GM23338 (cell line): Measurements from ENCODE around the gene GSX2.
"Not testable (repeated sequence)": the region's sequence is repeated elsewhere in the genome, so short reads cannot be mapped to it uniquely, and the experiment has no call there.

Experiments
- CREB1 ChIP-seq: fragments of 250-450 bp; sonication (Bioruptor Pico); IDR thresholded peaks from 2 replicates; pipeline ENCODE4 v1.5.0; 2020; ENCODE audit warnings: low read depth, mild to moderate bottlenecking, moderate library complexity
- EZH2 ChIP-seq: fragments of 200-600 bp; sonication (generic); IDR thresholded peaks from one replicate; pipeline ENCODE4 v1.8.0; 2017; ENCODE audit warnings: antibody characterized with exemption, mild to moderate bottlenecking, low read depth; ENCODE audit not compliant: unreplicated experiment
- EZH2phosphoT487 ChIP-seq: fragments of 200-600 bp; sonication (generic); IDR thresholded peaks from one replicate; pipeline ENCODE4 v1.8.1; 2018; ENCODE audit warnings: antibody characterized with exemption; ENCODE audit not compliant: unreplicated experiment
- POLR2AphosphoS5 ChIP-seq: IDR thresholded peaks from 2 replicates; pipeline ENCODE4 v1.6.1; 2016; ENCODE audit warnings: antibody characterized with exemption, low read depth
- STAT1 ChIP-seq: IDR thresholded peaks from one replicate; pipeline ENCODE4 v1.6.1; 2016; ENCODE audit warnings: antibody characterized with exemption; ENCODE audit not compliant: unreplicated experiment
- ZNF114 ChIP-seq: fragments of 250-450 bp; sonication (Bioruptor Pico); IDR thresholded peaks from 2 replicates; pipeline ENCODE4 v1.5.0; 2020; ENCODE audit warnings: mild to moderate bottlenecking, moderate library complexity
- TF ChIP-seq, protein P1 (sequence below), 2 experiments: fragments of 200-600 bp in 1 of 2; sonication (generic) in 1 of 2; conservative IDR thresholded peaks; 2 replicates each; pipeline versions ENCODE4 v1.5.1 to v1.6.1; 2016 to 2017; ENCODE audit warnings: antibody characterized with exemption in 2 of 2, low read depth in 2 of 2, mild to moderate bottlenecking in 2 of 2, moderate library complexity in 1 of 2
- TF ChIP-seq, protein P2 (sequence below): fragments of 250-450 bp; sonication (Bioruptor Pico); IDR thresholded peaks from 2 replicates; pipeline ENCODE4 v1.5.0; 2020; ENCODE audit warnings: mild to moderate bottlenecking, moderate library complexity
- TF ChIP-seq, protein P3 (sequence below): IDR thresholded peaks from one replicate; pipeline ENCODE4 v1.6.1; 2018; ENCODE audit warnings: antibody characterized with exemption; ENCODE audit not compliant: unreplicated experiment

DNA sequence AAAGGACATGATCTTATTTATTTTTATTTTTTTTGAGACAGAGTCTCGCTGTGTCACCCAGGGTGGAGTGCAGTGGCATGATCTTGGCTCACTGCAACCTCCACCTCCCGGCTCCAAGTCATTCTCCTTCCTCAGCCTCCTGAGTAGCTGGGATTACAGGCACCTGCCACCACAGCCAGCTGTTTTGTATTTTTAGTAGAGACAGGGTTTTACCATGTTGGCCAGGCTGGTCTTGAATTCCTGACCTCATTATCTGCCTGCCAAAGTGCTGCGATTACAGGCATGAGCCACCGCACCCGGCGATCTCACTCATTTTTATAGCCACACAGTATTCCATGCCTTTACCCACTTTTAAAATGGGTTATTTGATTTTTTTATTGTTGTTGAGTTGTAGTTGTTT is 16.3 kb downstream of the GSX2 start:
- TF ChIP-seq, protein P1, sequence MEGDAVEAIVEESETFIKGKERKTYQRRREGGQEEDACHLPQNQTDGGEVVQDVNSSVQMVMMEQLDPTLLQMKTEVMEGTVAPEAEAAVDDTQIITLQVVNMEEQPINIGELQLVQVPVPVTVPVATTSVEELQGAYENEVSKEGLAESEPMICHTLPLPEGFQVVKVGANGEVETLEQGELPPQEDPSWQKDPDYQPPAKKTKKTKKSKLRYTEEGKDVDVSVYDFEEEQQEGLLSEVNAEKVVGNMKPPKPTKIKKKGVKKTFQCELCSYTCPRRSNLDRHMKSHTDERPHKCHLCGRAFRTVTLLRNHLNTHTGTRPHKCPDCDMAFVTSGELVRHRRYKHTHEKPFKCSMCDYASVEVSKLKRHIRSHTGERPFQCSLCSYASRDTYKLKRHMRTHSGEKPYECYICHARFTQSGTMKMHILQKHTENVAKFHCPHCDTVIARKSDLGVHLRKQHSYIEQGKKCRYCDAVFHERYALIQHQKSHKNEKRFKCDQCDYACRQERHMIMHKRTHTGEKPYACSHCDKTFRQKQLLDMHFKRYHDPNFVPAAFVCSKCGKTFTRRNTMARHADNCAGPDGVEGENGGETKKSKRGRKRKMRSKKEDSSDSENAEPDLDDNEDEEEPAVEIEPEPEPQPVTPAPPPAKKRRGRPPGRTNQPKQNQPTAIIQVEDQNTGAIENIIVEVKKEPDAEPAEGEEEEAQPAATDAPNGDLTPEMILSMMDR (conservative IDR thresholded peaks at IDR 0.05; ENCODE audit: low read depth in 2 of 2), result not testable (repeated sequence)
- TF ChIP-seq EZH2; POLR2AphosphoS5; EZH2phosphoT487; CREB1 (CRISPR knock-in tag); STAT1; ZNF114 (CRISPR knock-in tag): not testable (repeated sequence)
- TF ChIP-seq, protein P2, sequence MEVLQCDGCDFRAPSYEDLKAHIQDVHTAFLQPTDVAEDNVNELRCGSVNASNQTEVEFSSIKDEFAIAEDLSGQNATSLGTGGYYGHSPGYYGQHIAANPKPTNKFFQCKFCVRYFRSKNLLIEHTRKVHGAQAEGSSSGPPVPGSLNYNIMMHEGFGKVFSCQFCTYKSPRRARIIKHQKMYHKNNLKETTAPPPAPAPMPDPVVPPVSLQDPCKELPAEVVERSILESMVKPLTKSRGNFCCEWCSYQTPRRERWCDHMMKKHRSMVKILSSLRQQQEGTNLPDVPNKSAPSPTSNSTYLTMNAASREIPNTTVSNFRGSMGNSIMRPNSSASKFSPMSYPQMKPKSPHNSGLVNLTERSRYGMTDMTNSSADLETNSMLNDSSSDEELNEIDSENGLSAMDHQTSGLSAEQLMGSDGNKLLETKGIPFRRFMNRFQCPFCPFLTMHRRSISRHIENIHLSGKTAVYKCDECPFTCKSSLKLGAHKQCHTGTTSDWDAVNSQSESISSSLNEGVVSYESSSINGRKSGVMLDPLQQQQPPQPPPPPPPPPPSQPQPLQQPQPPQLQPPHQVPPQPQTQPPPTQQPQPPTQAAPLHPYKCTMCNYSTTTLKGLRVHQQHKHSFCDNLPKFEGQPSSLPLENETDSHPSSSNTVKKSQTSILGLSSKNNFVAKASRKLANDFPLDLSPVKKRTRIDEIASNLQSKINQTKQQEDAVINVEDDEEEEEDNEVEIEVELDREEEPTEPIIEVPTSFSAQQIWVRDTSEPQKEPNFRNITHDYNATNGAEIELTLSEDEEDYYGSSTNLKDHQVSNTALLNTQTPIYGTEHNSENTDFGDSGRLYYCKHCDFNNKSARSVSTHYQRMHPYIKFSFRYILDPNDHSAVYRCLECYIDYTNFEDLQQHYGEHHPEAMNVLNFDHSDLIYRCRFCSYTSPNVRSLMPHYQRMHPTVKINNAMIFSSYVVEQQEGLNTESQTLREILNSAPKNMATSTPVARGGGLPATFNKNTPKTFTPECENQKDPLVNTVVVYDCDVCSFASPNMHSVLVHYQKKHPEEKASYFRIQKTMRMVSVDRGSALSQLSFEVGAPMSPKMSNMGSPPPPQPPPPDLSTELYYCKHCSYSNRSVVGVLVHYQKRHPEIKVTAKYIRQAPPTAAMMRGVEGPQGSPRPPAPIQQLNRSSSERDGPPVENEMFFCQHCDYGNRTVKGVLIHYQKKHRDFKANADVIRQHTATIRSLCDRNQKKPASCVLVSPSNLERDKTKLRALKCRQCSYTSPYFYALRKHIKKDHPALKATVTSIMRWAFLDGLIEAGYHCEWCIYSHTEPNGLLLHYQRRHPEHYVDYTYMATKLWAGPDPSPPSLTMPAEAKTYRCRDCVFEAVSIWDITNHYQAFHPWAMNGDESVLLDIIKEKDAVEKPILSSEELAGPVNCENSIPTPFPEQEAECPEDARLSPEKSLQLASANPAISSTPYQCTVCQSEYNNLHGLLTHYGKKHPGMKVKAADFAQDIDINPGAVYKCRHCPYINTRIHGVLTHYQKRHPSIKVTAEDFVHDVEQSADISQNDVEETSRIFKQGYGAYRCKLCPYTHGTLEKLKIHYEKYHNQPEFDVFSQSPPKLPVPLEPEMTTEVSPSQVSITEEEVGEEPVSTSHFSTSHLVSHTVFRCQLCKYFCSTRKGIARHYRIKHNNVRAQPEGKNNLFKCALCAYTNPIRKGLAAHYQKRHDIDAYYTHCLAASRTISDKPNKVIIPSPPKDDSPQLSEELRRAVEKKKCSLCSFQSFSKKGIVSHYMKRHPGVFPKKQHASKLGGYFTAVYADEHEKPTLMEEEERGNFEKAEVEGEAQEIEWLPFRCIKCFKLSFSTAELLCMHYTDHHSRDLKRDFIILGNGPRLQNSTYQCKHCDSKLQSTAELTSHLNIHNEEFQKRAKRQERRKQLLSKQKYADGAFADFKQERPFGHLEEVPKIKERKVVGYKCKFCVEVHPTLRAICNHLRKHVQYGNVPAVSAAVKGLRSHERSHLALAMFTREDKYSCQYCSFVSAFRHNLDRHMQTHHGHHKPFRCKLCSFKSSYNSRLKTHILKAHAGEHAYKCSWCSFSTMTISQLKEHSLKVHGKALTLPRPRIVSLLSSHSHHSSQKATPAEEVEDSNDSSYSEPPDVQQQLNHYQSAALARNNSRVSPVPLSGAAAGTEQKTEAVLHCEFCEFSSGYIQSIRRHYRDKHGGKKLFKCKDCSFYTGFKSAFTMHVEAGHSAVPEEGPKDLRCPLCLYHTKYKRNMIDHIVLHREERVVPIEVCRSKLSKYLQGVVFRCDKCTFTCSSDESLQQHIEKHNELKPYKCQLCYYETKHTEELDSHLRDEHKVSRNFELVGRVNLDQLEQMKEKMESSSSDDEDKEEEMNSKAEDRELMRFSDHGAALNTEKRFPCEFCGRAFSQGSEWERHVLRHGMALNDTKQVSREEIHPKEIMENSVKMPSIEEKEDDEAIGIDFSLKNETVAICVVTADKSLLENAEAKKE (CRISPR knock-in tag), result not testable (repeated sequence)
- TF ChIP-seq, protein P3, sequence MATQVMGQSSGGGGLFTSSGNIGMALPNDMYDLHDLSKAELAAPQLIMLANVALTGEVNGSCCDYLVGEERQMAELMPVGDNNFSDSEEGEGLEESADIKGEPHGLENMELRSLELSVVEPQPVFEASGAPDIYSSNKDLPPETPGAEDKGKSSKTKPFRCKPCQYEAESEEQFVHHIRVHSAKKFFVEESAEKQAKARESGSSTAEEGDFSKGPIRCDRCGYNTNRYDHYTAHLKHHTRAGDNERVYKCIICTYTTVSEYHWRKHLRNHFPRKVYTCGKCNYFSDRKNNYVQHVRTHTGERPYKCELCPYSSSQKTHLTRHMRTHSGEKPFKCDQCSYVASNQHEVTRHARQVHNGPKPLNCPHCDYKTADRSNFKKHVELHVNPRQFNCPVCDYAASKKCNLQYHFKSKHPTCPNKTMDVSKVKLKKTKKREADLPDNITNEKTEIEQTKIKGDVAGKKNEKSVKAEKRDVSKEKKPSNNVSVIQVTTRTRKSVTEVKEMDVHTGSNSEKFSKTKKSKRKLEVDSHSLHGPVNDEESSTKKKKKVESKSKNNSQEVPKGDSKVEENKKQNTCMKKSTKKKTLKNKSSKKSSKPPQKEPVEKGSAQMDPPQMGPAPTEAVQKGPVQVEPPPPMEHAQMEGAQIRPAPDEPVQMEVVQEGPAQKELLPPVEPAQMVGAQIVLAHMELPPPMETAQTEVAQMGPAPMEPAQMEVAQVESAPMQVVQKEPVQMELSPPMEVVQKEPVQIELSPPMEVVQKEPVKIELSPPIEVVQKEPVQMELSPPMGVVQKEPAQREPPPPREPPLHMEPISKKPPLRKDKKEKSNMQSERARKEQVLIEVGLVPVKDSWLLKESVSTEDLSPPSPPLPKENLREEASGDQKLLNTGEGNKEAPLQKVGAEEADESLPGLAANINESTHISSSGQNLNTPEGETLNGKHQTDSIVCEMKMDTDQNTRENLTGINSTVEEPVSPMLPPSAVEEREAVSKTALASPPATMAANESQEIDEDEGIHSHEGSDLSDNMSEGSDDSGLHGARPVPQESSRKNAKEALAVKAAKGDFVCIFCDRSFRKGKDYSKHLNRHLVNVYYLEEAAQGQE, result not testable (repeated sequence)
